Fibroblast of lung (primary cell): ENCODE measurements around the gene PLEKHB2. TPM values are rescaled to one million over a fixed set of nuclear protein-coding genes. Genes with fewer than 3 reads are reported as not detected.
"Not testable (repeated sequence)": the region's sequence is repeated elsewhere in the genome, so short reads cannot be mapped to it uniquely, and the experiment has no call there.

Experiments
- DNase-seq, 2 donors: peaks; one replicate each; pipeline versions ENCODE4 v3.0.0 to v3.0.0-alpha.2; 2010; ENCODE audit warnings: low read depth in 2 of 2
- H2AFZ ChIP-seq: 2 replicates; pipeline ENCODE4 v1.5.1; 2012; ENCODE audit warnings: low read length, control low read depth, inconsistent platforms
- H3K27ac ChIP-seq: 2 replicates; pipeline ENCODE4 v1.5.1; 2011; ENCODE audit warnings: low read length, control low read depth; ENCODE audit not compliant: insufficient read depth
- H3K27me3 ChIP-seq: 2 replicates; pipeline ENCODE4 v1.5.1; 2011; ENCODE audit warnings: mild to moderate bottlenecking, low read length; ENCODE audit not compliant: control insufficient read depth, insufficient read depth
- H3K36me3 ChIP-seq: 2 replicates; pipeline ENCODE4 v1.5.1; 2011; ENCODE audit warnings: low read length; ENCODE audit not compliant: control insufficient read depth, insufficient read depth
- H3K4me1 ChIP-seq: 2 replicates; pipeline ENCODE4 v1.5.1; 2011; ENCODE audit warnings: low read length; ENCODE audit not compliant: control insufficient read depth, insufficient read depth; ENCODE audit errors: extremely low read depth
- H3K4me2 ChIP-seq: 2 replicates; pipeline ENCODE4 v1.5.1; 2011; ENCODE audit warnings: low read length, control low read depth; ENCODE audit not compliant: insufficient read depth; ENCODE audit errors: extremely low read depth
- H3K4me3 ChIP-seq, 4 experiments: fragments of 200-600 bp in 1 of 4; sonication (generic) in 1 of 4; replicated peaks in 1 of 4; 2 replicates each; pipeline ENCODE4 v1.5.1; 2011 to 2016; ENCODE audit warnings: low read length in 4 of 4, low read depth in 3 of 4, mild to moderate bottlenecking in 3 of 4, control low read depth in 2 of 4, inconsistent platforms in 1 of 4, mixed read lengths in 1 of 4; ENCODE audit not compliant: insufficient read depth in 1 of 4; ENCODE audit errors: control extremely low read depth in 1 of 4
- H3K79me2 ChIP-seq: 2 replicates; pipeline ENCODE4 v1.5.1; 2012; ENCODE audit warnings: mild to moderate bottlenecking, low read length, inconsistent platforms; ENCODE audit not compliant: control insufficient read depth, insufficient read depth
- H3K9ac ChIP-seq: 2 replicates; pipeline ENCODE4 v1.5.1; 2011; ENCODE audit warnings: mild to moderate bottlenecking, low read length, control low read depth; ENCODE audit not compliant: insufficient read depth
- H3K9me3 ChIP-seq: 2 replicates; pipeline ENCODE4 v1.5.1; 2012; ENCODE audit warnings: low read depth, low read length; ENCODE audit not compliant: control insufficient read depth, insufficient read depth
- H4K20me1 ChIP-seq: 2 replicates; pipeline ENCODE4 v1.5.1; 2011; ENCODE audit warnings: low read length; ENCODE audit not compliant: control insufficient read depth, insufficient read depth; ENCODE audit errors: extremely low read depth
- CTCF ChIP-seq, 2 donors: IDR thresholded peaks in 1 of 2; conservative IDR thresholded peaks in 1 of 2; 1 replicate in 1 of 2; 2 replicates in 1 of 2; pipeline ENCODE4 v1.5.1; 2011 to 2012; ENCODE audit warnings: low read length in 2 of 2, control low read depth in 1 of 2, inconsistent platforms in 1 of 2, low read depth in 1 of 2, mild to moderate bottlenecking in 1 of 2
- EZH2 ChIP-seq: IDR thresholded peaks from 2 replicates; pipeline ENCODE4 v1.5.1; 2012; ENCODE audit warnings: low read length, control low read depth, mild to moderate bottlenecking; ENCODE audit errors: missing control alignments
- polyA plus RNA-seq, 2 donors: library from polyadenylated mRNA; depleted of rRNA in 1 of 2; stranded (reverse) in 1 of 2; unstranded in 1 of 2; fragments of >200 nt; gene quantifications; 2 replicates each; pipeline ENCODE4 v1.2.1, GENCODE V29; 2011 to 2012; ENCODE audit warnings: missing spikeins in 1 of 2
- total RNA-seq: library from RNA; depleted of rRNA; stranded (reverse); fragments of >200 nt; gene quantifications from 2 replicates; pipeline ENCODE4 v1.2.1, GENCODE V29; 2014

PLEKHB2 gene
- total and polyA plus RNA-seq, 2 donors (not counting 1 experiment from before 2014, with no cell fraction given): 79.6 to 94.0 TPM

GRCh38 chr2:131067465-131068125 is 37.5 kb upstream of the PLEKHB2 start:
- no peak overlapping the region for H3K4me2 ChIP-seq
- no peaks in the 10 kb centered on the region for H3K4me1 ChIP-seq
- H4K20me1 ChIP-seq: peaks cover 1% of the 10 kb centered on the region
- H3K9me3 ChIP-seq: no peaks in the 10 kb centered on the region
- no peak overlapping the region for H3K9ac ChIP-seq
- no peak overlapping the region for H3K27ac ChIP-seq
- no peak for DNase-seq
- H3K79me2 ChIP-seq: peaks cover 64% of the 10 kb centered on the region
- H2AFZ ChIP-seq: no peak overlapping the region
- peaks cover 14% of the 10 kb centered on the region for H3K36me3 ChIP-seq
- no peak overlapping the region for H3K4me3 ChIP-seq
- no peak for TF ChIP-seq EZH2
- no peak for TF ChIP-seq CTCF (conservative IDR thresholded peaks at IDR 0.05 in 1 of 2, IDR thresholded peaks at IDR 0.05 in 1 of 2; ENCODE audit: low read depth in 1 of 2, low read length in 2 of 2)
- no peaks in the 10 kb centered on the region for H3K27me3 ChIP-seq

- not testable (repeated sequence) for H3K9ac ChIP-seq, H3K4me3 ChIP-seq, H3K4me1 ChIP-seq, H3K9me3 ChIP-seq, H3K27ac ChIP-seq, H3K27me3 ChIP-seq, H4K20me1 ChIP-seq, DNase-seq, H2AFZ ChIP-seq, H3K4me2 ChIP-seq
- Histone ChIP-seq H3K79me2 (peaks cover 60% of the 10 kb centered on the region), H3K36me3 (peaks cover 13% of the 10 kb centered on the region)
These were observed 37.0 kb upstream of the PLEKHB2 start for GRCh38 chr2:131068172-131068571.

GRCh38 chr2:131075578-131075977 is 29.6 kb upstream of the PLEKHB2 start:
- Histone ChIP-seq H3K79me2 (peaks cover 59% of the 10 kb centered on the region), H3K36me3 (peaks cover 31% of the 10 kb centered on the region)
- H4K20me1 ChIP-seq, H3K4me3 ChIP-seq, H3K9ac ChIP-seq, H3K4me2 ChIP-seq, DNase-seq, H3K9me3 ChIP-seq, H3K4me1 ChIP-seq, H3K27me3 ChIP-seq, H3K27ac ChIP-seq, H2AFZ ChIP-seq: not testable (repeated sequence)

- Histone ChIP-seq H3K9me3 (no peaks in the 10 kb centered on the region), H4K20me1 (no peaks in the 10 kb centered on the region), H3K27ac (no peak overlapping the region), H3K4me3 (no peak overlapping the region), H3K4me1 (no peaks in the 10 kb centered on the region), H3K36me3 (peaks cover 23% of the 10 kb centered on the region), H3K27me3 (no peaks in the 10 kb centered on the region), H2AFZ (no peak overlapping the region), H3K4me2 (no peak overlapping the region), H3K9ac (no peak overlapping the region), H3K79me2 (peaks cover 54% of the 10 kb centered on the region)
- DNase-seq: peak in 1 of 2 donors; percentile 11
- no peak for TF ChIP-seq EZH2
- no peak for TF ChIP-seq CTCF (conservative IDR thresholded peaks at IDR 0.05 in 1 of 2, IDR thresholded peaks at IDR 0.05 in 1 of 2; ENCODE audit: low read depth in 1 of 2, low read length in 2 of 2)
These were observed 28.4 kb upstream of the PLEKHB2 start for GRCh38 chr2:131076707-131077106.
